ENCODE measurements around the gene EPPIN. TPM values are rescaled to one million over a fixed set of nuclear protein-coding genes. Genes with fewer than 3 reads are reported as not detected.

EPPIN gene
- total RNA-seq, 1 donor = not detected

- no peak for DNase-seq (ENCODE audit: low read depth)
- no peak for TF ChIP-seq CTCF (IDR thresholded peaks at IDR 0.05; ENCODE audit: insufficient read depth, low read depth, low read length)
- H3K4me3 ChIP-seq (ENCODE audit: low read depth, low read length) = no peak within 1 kb of the TSS
Measured at GRCh38 chr20:45515147-45515913, 31.9 kb downstream of the EPPIN start, which contains the start of gene SPINT3. Gene SPINT3, minus strand, starts transcription at chr20:45515622. Its CDS starts 14 bp downstream, at chr20:45515608.

- no peak for DNase-seq (ENCODE audit: low read depth)
- H3K4me3 ChIP-seq (ENCODE audit: low read depth, low read length) = no peak overlapping the region
- no peak for TF ChIP-seq CTCF (IDR thresholded peaks at IDR 0.05; ENCODE audit: insufficient read depth, low read depth, low read length)
Measured at GRCh38 chr20:45510242-45510862, 36.8 kb downstream of the EPPIN start.

GRCh38 chr20:45509091-45509490 lies 38.1 kb downstream of the EPPIN start:
- no peak for TF ChIP-seq CTCF (IDR thresholded peaks at IDR 0.05; ENCODE audit: insufficient read depth, low read depth, low read length)
- no peak overlapping the region for H3K4me3 ChIP-seq (ENCODE audit: low read depth, low read length)
- no peak for DNase-seq (ENCODE audit: low read depth)

GRCh38 chr20:45508068-45508886 lies 38.9 kb downstream of the EPPIN start:
- DNase-seq (ENCODE audit: low read depth) = no peak
- TF ChIP-seq CTCF (IDR thresholded peaks at IDR 0.05; ENCODE audit: insufficient read depth, low read depth, low read length) = no peak
- H3K4me3 ChIP-seq (ENCODE audit: low read depth, low read length) = no peak overlapping the region

- H3K4me3 ChIP-seq (ENCODE audit: low read depth, low read length) = no peak overlapping the region
- no peak for TF ChIP-seq CTCF (IDR thresholded peaks at IDR 0.05; ENCODE audit: insufficient read depth, low read depth, low read length)
- no peak for DNase-seq (ENCODE audit: low read depth)
Measured at GRCh38 chr20:45507011-45507820, 40.0 kb downstream of the EPPIN start.

GRCh38 chr20:45506398-45506797 lies 40.8 kb downstream of the EPPIN start:
- TF ChIP-seq CTCF (IDR thresholded peaks at IDR 0.05; ENCODE audit: insufficient read depth, low read depth, low read length) = no peak
- no peak overlapping the region for H3K4me3 ChIP-seq (ENCODE audit: low read depth, low read length)
- no peak for DNase-seq (ENCODE audit: low read depth)
